T-cell (primary cell): Measurements from ENCODE around the gene SEL1L. TPM values are rescaled to one million over a fixed set of nuclear protein-coding genes. Genes with fewer than 3 reads are reported as not detected.

Experiments used
- ATAC-seq, 4 experiments: fragments of 200-7000 bp in 3 of 4; fragments of 150-1000 bp in 1 of 4; cut with Tn5 transposase; replicated peaks in 1 of 4; 1 replicate in 3 of 4; 2 replicates in 1 of 4; pipeline ENCODE4 v1.10.0; 2021; ENCODE audit warnings: moderate library complexity in 3 of 4, mild to moderate bottlenecking in 2 of 4, moderate number of reproducible peaks in 1 of 4
- CTCF ChIA-PET, 2 donors: fragments of 300-600 bp; sonication (Branson Sonifier 250); formaldehyde crosslinking; loops; one replicate each; lab custom pipeline; 2022; ENCODE audit warnings: antibody characterized with exemption in 2 of 2; lab: Charles Lee
- POLR2A ChIA-PET, 2 donors: fragments of 300-600 bp; sonication (Branson Sonifier 250); formaldehyde crosslinking; loops; one replicate each; lab custom pipeline; 2022; ENCODE audit warnings: antibody characterized with exemption in 2 of 2; lab: Charles Lee
- DNase-seq, 35 experiments: peaks; one replicate each; pipeline versions ENCODE4 v3.0.0 to v3.0.0-alpha.2; 2013 to 2023
- H3K27ac ChIP-seq: one replicate; pipeline ENCODE4 v1.5.1; 2013; ENCODE audit warnings: low read length
- H3K27me3 ChIP-seq, 2 experiments: replicated peaks in 1 of 2; 1 replicate in 1 of 2; 2 replicates in 1 of 2; pipeline versions ENCODE4 v1.6.1 to v1.7.0; 2013; ENCODE audit warnings: low read length in 1 of 2, mixed read lengths in 1 of 2; ENCODE audit not compliant: control insufficient read depth in 2 of 2, insufficient read depth in 2 of 2; ENCODE audit errors: extremely low read depth in 1 of 2
- H3K36me3 ChIP-seq, 2 donors: 1 replicate in 1 of 2; 2 replicates in 1 of 2; pipeline versions ENCODE4 v1.6.1 to v1.7.0; 2013; ENCODE audit warnings: low read length in 1 of 2; ENCODE audit not compliant: control insufficient read depth in 2 of 2, insufficient read depth in 1 of 2; ENCODE audit errors: extremely low read depth in 1 of 2
- H3K4me1 ChIP-seq, 2 experiments: 1 replicate in 1 of 2; 2 replicates in 1 of 2; pipeline versions ENCODE4 v1.6.1 to v1.7.0; 2013; ENCODE audit warnings: low read length in 2 of 2, mixed read lengths in 1 of 2; ENCODE audit not compliant: insufficient read depth in 2 of 2, control insufficient read depth in 1 of 2; ENCODE audit errors: extremely low read depth in 1 of 2
- H3K4me3 ChIP-seq, 2 donors: 1 replicate in 1 of 2; 2 replicates in 1 of 2; pipeline versions ENCODE4 v1.5.1 to v1.7.0; 2013; ENCODE audit warnings: mild to moderate bottlenecking in 2 of 2, low read length in 1 of 2, moderate library complexity in 1 of 2; ENCODE audit not compliant: control insufficient read depth in 1 of 2; ENCODE audit errors: extremely low read depth in 1 of 2
- H3K9me3 ChIP-seq: 2 replicates; pipeline ENCODE4 v1.7.0; 2013
- H3K27ac Mint-ChIP-seq, 2 donors: one replicate each; pipeline ENCODE4 v1.8.0; 2020 to 2021; ENCODE audit warnings: mild to moderate bottlenecking in 2 of 2, mixed read lengths in 2 of 2
- H3K27me3 Mint-ChIP-seq, 2 donors: one replicate each; pipeline ENCODE4 v1.8.0; 2021 to 2022; ENCODE audit warnings: mixed read lengths in 2 of 2
- H3K36me3 Mint-ChIP-seq: one replicate; pipeline ENCODE4 v1.8.0; 2021; ENCODE audit warnings: mixed read lengths
- H3K4me1 Mint-ChIP-seq, 3 donors: one replicate each; pipeline ENCODE4 v1.8.0; 2020 to 2022; ENCODE audit warnings: mixed read lengths in 3 of 3, mild to moderate bottlenecking in 1 of 3
- H3K4me3 Mint-ChIP-seq, 3 donors: one replicate each; pipeline ENCODE4 v1.8.0; 2020 to 2022; ENCODE audit warnings: mild to moderate bottlenecking in 3 of 3, mixed read lengths in 3 of 3, moderate library complexity in 3 of 3
- H3K9me3 Mint-ChIP-seq, 3 donors: one replicate each; pipeline ENCODE4 v1.8.0; 2020 to 2022; ENCODE audit warnings: mixed read lengths in 3 of 3
- WGBS: methylation state at CpG from one replicate; pipeline ENCODE4 v1.1.5; 2013; ENCODE audit warnings: missing lambda C conversion rate; ENCODE audit not compliant: insufficient coverage; 5-methylcytosine and 5-hydroxymethylcytosine counted together
- total RNA-seq, 35 experiments: library from RNA in 6 of 35; stranded (reverse) in 6 of 35; fragments of 120-200 nt in 1 of 35; gene quantifications; one replicate each; pipeline versions ENCODE4 v1.2.1 to v1.2.4 and lab custom pipeline; 2013 to 2026

SEL1L gene
- total RNA-seq, 5 donors from 2014 or later (not counting 1 experiment from before 2014, with no cell fraction given), result 44.2 to 55.2 (median 52.7) TPM

DNA sequence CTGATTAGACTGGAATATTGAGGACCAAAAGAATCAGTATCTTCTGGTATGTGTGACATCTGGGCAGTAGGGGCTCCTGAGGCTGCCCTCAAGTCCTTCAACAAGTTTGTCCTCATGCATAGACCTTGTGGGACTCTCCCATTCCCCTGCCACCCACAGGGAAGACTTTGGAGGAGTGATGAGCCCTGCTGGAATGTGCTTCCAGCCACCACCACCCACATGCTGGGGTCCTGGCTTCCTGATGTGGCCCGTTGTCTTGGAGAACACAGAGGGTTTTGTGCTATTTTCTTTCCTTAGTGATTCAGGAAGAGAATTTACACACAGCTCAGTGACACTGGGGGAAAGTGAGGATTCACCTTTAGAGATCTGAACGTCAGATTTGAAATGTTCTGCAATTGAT, 29.2 kb upstream of the SEL1L start:
- Mint-ChIP-seq H3K9me3 (peaks cover 0 to 5% (median 3%) of the 10 kb centered on the region in 3 donors), H3K36me3 (no peaks in the 10 kb centered on the region), H3K4me3 (no peak overlapping the region), H3K27ac (no peak overlapping the region), H3K27me3 (peaks cover 4 to 14% of the 10 kb centered on the region in 2 donors), H3K4me1 (no peaks in the 10 kb centered on the region)
- no peaks in the 10 kb centered on the region for H3K4me1 ChIP-seq
- WGBS, result 90% methylated on average over 2 of the region's 2 CpGs
- DNase-seq (no peak), ATAC-seq (no peak)
- H3K4me3 ChIP-seq, result no peak overlapping the region
- H3K27me3 ChIP-seq, result peaks cover 0 to 7% of the 10 kb centered on the region in 2 experiments
- H3K9me3 ChIP-seq, result no peaks in the 10 kb centered on the region
- POLR2A ChIA-PET, result interaction anchor here in 1 of 2 donors (0.6 kb wide), 1 partner anchor 374 kb away, joined by 5 read pairs; no protein-coding TSS in a partner anchor
- CTCF ChIA-PET, result no interaction called here
- H3K27ac ChIP-seq, result no peak overlapping the region
- H3K36me3 ChIP-seq, result no peaks in the 10 kb centered on the region

GRCh38 chr14:81561084-81561775, 27.6 kb upstream of the SEL1L start:
- H3K4me1 Mint-ChIP-seq, result no peaks in the 10 kb centered on the region
- ATAC-seq, result no peak

DNA sequence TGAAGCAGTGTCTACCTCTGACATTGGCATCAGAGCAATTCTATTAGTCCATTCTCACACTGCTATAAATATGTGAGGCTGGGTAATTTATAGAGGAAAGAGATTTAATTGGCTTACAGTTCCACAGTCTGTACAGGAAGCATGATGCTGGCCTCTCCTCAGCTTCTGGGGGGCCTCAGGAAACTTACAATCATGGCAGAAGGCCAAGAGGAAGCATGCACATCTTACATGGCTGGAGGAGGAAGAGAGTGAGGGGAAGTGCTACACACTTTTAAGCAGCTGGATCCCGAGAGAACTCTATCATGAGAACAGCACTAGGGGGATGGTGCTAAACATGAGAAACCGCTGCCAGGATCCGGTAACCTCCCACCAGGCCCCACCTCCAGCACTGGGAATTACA, 25.7 kb upstream of the SEL1L start:
- no CpG with 5 or more reads among the region's 3 CpGs for WGBS
- no peak overlapping the region for H3K27ac Mint-ChIP-seq

More at GRCh38 chr14:81561084-81561775, 27.6 kb upstream of the SEL1L start:
- Mint-ChIP-seq H3K27ac (no peak overlapping the region), H3K27me3 (peaks cover 2 to 8% of the 10 kb centered on the region in 2 donors), H3K9me3 (peaks cover 0 to 5% (median 3%) of the 10 kb centered on the region in 3 donors), H3K36me3 (no peaks in the 10 kb centered on the region), H3K4me3 (no peak overlapping the region)
- no peaks in the 10 kb centered on the region for H3K4me1 ChIP-seq
- CTCF ChIA-PET, result interaction anchor here in 1 of 2 donors (0.7 kb wide), 1 partner anchor 14 kb away, joined by 3 read pairs; no protein-coding TSS in a partner anchor
- H3K27ac ChIP-seq, result no peak overlapping the region
- H3K4me3 ChIP-seq, result no peak overlapping the region
- POLR2A ChIA-PET, result no interaction called here
- no peaks in the 10 kb centered on the region for H3K9me3 ChIP-seq
- no peaks in the 10 kb centered on the region for H3K36me3 ChIP-seq
- no peaks in the 10 kb centered on the region for H3K27me3 ChIP-seq
- no peak for DNase-seq
- WGBS, result 80% methylated on average over 2 of the region's 10 CpGs

DNA sequence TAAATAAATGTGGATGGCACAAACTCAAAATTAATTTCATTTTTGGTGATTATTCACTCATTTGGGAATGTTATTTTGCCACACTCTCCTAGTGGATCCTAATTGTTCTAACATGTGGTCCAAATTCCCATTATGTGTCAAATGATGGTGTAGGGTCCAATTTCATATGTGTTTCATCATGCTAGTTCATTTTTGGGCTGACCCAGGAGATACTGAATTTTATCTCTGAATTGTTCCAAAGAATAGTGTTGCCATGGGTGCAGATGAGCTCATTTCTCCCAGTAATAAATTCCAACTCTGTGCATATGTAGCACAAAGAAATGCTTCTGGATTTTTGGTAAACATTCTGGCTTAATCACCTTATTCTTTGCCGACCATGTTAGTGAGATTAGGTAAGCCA, 23.5 kb upstream of the SEL1L start:
- DNase-seq (no peak), ATAC-seq (no peak)
- H3K9me3 Mint-ChIP-seq, result peaks cover 0 to 5% (median 3%) of the 10 kb centered on the region in 3 donors
- CTCF ChIA-PET, result no interaction called here
- WGBS, result no CpG with 5 or more reads among the region's 1 CpG
- H3K27ac ChIP-seq, result no peak overlapping the region
- H3K4me1 ChIP-seq, result no peaks in the 10 kb centered on the region
- H3K27ac Mint-ChIP-seq, result no peak overlapping the region
- H3K4me1 Mint-ChIP-seq, result no peaks in the 10 kb centered on the region
- H3K9me3 ChIP-seq, result no peaks in the 10 kb centered on the region
- no peaks in the 10 kb centered on the region for H3K27me3 ChIP-seq
- no peak overlapping the region for H3K4me3 Mint-ChIP-seq
- POLR2A ChIA-PET, result no interaction called here
- peaks cover 2 to 4% of the 10 kb centered on the region in 2 donors for H3K27me3 Mint-ChIP-seq
- no peak overlapping the region for H3K4me3 ChIP-seq
- H3K36me3 Mint-ChIP-seq, result no peaks in the 10 kb centered on the region
- no peaks in the 10 kb centered on the region for H3K36me3 ChIP-seq

More for the DNA sequence above, 25.7 kb upstream of the SEL1L start:
- H3K27me3 Mint-ChIP-seq, result peaks cover 2 to 4% of the 10 kb centered on the region in 2 donors
- DNase-seq (no peak), ATAC-seq (no peak)
- no peaks in the 10 kb centered on the region for H3K36me3 Mint-ChIP-seq
- ChIA-PET POLR2A (no interaction called here), CTCF (no interaction called here)
- H3K4me1 Mint-ChIP-seq, result no peaks in the 10 kb centered on the region
- no peaks in the 10 kb centered on the region for H3K9me3 ChIP-seq
- no peak overlapping the region for H3K4me3 ChIP-seq
- no peaks in the 10 kb centered on the region for H3K36me3 ChIP-seq
- H3K9me3 Mint-ChIP-seq, result peaks cover 0 to 5% (median 3%) of the 10 kb centered on the region in 3 donors
- H3K27me3 ChIP-seq, result no peaks in the 10 kb centered on the region
- no peaks in the 10 kb centered on the region for H3K4me1 ChIP-seq
- no peak overlapping the region for H3K4me3 Mint-ChIP-seq
- H3K27ac ChIP-seq, result no peak overlapping the region

- H3K27ac ChIP-seq, result no peak overlapping the region
- POLR2A ChIA-PET, result no interaction called here
Observed at GRCh38 chr14:81555684-81556083, 22.0 kb upstream of the SEL1L start.

DNA sequence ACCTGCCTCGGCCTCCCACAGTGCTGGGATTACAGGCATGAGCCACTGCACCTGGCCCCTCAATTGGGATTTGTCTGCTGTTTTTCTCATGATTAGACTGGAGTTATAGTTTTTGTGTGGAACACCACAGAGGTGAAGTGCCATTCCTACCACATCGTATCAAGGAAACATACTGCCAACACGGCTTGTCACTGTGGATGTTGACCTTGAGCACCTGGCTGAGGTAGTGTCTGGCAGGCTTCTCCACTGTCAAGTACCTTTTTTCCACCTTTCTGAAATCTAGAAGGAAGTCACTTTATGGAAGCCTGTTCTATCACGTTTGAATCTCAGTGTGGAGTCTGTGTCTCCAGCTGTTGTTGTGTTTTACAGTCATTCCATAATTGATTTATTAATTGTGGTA, 21.4 kb upstream of the SEL1L start:
- Mint-ChIP-seq H3K36me3 (no peaks in the 10 kb centered on the region), H3K27ac (no peak overlapping the region), H3K27me3 (no peaks in the 10 kb centered on the region), H3K9me3 (peaks cover 0 to 5% (median 3%) of the 10 kb centered on the region in 3 donors), H3K4me1 (peaks cover 0 to under 1% (median 0%) of the 10 kb centered on the region in 3 donors), H3K4me3 (no peak overlapping the region)
- 87% methylated on average over 3 of the region's 4 CpGs for WGBS
- no peak overlapping the region for H3K27ac ChIP-seq
- DNase-seq (no peak), ATAC-seq (no peak)
- POLR2A ChIA-PET, result no interaction called here
- no peaks in the 10 kb centered on the region for H3K4me1 ChIP-seq
- no peak overlapping the region for H3K4me3 ChIP-seq
- H3K9me3 ChIP-seq, result no peaks in the 10 kb centered on the region
- CTCF ChIA-PET, result interaction anchor here in 1 of 2 donors (0.6 kb wide), 1 partner anchor 844 kb away, joined by 3 read pairs; no protein-coding TSS in a partner anchor
- no peaks in the 10 kb centered on the region for H3K27me3 ChIP-seq
- no peaks in the 10 kb centered on the region for H3K36me3 ChIP-seq

More at GRCh38 chr14:81555684-81556083, 22.0 kb upstream of the SEL1L start:
- DNase-seq (no peak), ATAC-seq (no peak)
- CTCF ChIA-PET, result interaction anchor here in 1 of 2 donors (0.6 kb wide), 1 partner anchor 845 kb away, joined by 3 read pairs; no protein-coding TSS in a partner anchor
- Mint-ChIP-seq H3K4me3 (no peak overlapping the region), H3K4me1 (no peaks in the 10 kb centered on the region), H3K27me3 (no peaks in the 10 kb centered on the region), H3K36me3 (no peaks in the 10 kb centered on the region), H3K27ac (no peak overlapping the region), H3K9me3 (peaks cover 0 to 5% (median 3%) of the 10 kb centered on the region in 3 donors)
- Histone ChIP-seq H3K27me3 (no peaks in the 10 kb centered on the region), H3K36me3 (no peaks in the 10 kb centered on the region), H3K9me3 (no peaks in the 10 kb centered on the region), H3K4me1 (no peaks in the 10 kb centered on the region), H3K4me3 (no peak overlapping the region)
- WGBS, result no CpG with 5 or more reads among the region's 2 CpGs
